ENCODE results near the gene NPHP4.

DNA sequence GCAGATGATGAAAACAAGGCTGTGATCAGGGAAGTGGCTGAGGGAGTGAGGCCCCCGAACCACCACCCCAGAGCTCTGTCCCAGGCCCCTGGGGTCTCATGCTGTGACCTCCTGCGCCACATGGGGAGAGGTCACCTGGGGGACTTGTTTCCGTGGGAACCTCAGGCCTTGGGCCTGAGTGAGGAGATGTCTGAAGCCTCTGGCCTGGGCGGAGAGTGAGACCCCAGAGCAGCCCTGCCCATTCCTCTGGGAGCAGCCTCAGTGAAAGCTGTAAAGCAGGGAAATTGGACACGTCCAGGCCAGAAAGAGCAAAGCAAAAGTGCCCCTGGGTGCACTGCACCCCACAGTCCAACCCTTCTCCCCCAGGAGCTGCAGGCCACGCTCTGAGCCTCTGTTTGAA lies 16.5 kb upstream of the NPHP4 start:
- TF ChIP-seq, protein P1, sequence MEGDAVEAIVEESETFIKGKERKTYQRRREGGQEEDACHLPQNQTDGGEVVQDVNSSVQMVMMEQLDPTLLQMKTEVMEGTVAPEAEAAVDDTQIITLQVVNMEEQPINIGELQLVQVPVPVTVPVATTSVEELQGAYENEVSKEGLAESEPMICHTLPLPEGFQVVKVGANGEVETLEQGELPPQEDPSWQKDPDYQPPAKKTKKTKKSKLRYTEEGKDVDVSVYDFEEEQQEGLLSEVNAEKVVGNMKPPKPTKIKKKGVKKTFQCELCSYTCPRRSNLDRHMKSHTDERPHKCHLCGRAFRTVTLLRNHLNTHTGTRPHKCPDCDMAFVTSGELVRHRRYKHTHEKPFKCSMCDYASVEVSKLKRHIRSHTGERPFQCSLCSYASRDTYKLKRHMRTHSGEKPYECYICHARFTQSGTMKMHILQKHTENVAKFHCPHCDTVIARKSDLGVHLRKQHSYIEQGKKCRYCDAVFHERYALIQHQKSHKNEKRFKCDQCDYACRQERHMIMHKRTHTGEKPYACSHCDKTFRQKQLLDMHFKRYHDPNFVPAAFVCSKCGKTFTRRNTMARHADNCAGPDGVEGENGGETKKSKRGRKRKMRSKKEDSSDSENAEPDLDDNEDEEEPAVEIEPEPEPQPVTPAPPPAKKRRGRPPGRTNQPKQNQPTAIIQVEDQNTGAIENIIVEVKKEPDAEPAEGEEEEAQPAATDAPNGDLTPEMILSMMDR (optimal IDR thresholded peaks at IDR 0.05 in 1 of 3, IDR thresholded peaks at IDR 0.05 in 1 of 3, conservative IDR thresholded peaks at IDR 0.05 in 1 of 3; ENCODE audit: extremely low read depth in 1 of 3, insufficient read depth in 2 of 3, low read length in 3 of 3) = no peak
- TF ChIP-seq EZH2 (IDR thresholded peaks at IDR 0.05; ENCODE audit: low read length) = no peak
